IPS-18c (cell line): ENCODE results near the gene RXRB.

ENCODE experiments used
- H3K4me3 ChIP-seq: 2 replicates; pipeline ENCODE4 v1.7.0; 2013; ENCODE audit warnings: low read depth, mild to moderate bottlenecking, low read length, moderate library complexity; ENCODE audit not compliant: insufficient read depth
- H3K9me3 ChIP-seq: one replicate; pipeline ENCODE4 v1.6.1; 2013; ENCODE audit warnings: mild to moderate bottlenecking, low read length, moderate library complexity; ENCODE audit not compliant: control insufficient read depth, insufficient read depth

Gene RXRB

DNA sequence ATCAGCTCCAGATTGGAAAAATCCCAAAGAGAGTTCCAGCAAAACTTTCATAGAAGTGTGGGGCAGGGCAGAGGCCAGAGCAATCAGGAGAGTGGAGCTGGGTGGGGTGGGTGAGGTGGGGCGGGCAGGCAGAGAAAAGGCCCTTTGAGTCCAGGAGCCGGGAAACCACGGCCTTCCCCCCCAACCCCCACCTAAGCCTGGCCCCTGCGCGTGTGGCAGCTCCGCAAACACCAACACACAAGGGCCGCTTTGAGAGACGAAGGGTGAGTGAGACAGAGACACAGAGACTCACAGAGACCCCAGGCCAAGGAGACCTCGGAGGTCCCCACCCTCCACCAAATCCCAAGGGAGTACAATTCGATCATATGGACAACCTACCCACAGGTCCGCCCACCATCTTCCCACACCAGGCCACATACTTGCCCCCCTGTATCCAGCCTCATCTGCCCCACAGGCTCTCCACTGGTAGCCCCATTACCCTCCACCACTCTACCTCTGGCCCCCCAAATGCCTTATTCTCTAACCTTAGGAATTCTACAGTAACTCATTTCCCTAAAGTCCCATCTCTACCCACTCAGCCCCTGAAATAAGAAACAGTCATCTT is 9.9 kb downstream of the RXRB start:
- no peaks in the 10 kb centered on the region for H3K9me3 ChIP-seq
- no peak overlapping the region for H3K4me3 ChIP-seq

DNA sequence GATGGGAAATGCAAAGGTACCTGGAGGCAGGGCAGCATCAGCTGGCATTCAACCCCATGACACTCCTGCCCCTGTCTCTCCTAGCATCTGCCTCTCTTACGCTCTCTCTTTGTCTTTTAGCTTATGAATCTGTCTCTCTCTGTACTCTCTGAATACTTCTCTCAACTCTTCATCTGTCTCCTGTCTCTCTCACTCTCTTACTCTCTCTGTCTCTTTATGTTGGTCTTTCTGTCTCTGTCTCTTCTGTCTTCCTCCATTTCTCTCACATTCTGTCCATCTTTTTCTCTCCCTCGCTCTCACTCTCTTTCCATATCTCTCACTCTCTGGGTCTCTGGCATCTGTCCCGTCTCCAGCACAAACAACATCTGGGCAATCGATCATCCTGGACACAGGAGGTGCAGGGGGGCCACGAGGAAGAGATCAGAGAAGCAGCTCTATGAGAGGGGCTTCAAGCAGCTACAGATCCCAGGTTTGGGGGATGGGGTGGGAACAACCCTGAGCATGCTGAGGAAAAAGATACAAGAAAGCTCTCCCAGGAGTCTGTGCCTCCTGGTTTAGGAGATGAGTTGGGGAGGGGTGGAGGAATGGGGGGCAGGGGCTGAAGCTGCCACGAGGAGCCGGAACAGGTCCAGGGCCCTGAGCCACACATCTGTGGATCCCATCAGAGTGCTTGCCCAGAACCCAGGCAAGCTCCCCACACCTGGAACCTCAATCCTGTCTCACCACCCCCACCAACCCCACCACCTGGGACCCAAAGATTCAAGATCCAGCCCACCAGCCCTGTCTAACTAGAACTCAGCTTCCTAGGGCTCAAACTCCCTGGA is 10.6 kb downstream of the RXRB start:
- H3K9me3 ChIP-seq: no peaks in the 10 kb centered on the region
- H3K4me3 ChIP-seq: no peak overlapping the region

DNA sequence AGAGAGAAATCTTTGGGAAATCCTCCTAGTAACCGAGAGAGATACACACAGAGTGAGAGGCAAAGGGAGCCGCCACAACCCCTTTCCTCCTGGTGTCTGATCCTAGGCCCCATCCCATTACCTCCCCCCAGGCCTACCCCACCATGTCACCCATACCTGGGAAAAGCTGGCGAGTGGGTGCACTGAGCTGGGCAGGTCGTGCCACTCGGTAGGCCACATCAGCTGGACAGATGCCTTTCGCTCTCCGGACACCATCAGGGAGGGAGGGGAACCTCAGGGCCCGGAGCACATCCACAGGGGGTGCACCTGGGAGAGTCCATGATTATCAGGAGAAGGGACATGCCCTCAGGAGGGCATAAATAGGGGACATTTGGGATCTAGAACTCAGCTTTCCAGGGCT is 11.3 kb downstream of the RXRB start:
- Histone ChIP-seq H3K4me3 (no peak overlapping the region), H3K9me3 (no peaks in the 10 kb centered on the region)

DNA sequence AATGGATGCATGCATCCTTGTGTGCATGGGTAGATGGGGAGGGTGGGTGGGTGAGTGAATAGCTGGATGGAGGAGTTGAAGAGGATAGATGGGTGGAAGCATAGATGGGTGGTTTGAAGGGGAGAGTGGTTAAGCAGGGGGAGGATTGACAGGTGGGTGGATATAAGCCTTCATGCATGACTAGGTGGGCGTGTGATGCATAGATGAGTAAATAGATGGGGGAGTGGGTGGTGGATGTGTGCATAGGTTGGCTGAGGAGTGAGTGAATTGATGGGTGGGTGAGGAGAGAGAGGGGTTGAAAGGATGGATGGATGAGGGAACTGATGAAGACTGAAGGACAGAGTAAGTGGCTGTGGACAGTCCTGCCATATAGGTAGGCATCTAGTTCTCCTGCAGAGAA is 12.7 kb downstream of the RXRB start:
- H3K9me3 ChIP-seq: no peaks in the 10 kb centered on the region

DNA sequence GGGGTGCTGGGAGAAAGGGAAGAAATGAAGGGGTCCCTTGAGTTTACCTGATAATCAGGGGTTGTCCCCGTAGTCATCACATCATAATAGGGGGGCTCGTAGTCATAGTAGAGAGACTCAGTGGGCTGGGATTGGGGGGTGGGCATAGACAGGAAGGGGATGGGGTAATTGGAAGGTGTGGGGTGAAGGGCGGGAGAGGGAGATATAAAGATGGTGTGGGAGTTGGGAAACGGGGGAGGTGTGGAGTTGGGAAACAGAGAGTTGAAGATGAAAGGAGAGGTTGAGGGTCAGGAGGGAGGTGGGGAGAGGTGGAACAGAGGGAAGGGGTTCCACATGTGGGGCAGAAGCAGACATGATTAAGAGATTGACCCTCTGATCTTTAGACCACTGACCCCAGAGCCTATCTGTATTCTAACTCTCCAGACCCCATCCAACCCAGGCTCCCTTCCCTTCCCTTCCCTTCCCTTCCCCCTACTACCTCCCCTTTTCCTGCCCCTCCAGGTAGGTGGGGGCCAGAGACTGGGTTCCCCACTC is 14.7 kb downstream of the RXRB start:
- Histone ChIP-seq H3K4me3 (no peak overlapping the region), H3K9me3 (no peaks in the 10 kb centered on the region)

More for the DNA sequence above, 12.7 kb downstream of the RXRB start:
- no peak overlapping the region for H3K4me3 ChIP-seq

DNA sequence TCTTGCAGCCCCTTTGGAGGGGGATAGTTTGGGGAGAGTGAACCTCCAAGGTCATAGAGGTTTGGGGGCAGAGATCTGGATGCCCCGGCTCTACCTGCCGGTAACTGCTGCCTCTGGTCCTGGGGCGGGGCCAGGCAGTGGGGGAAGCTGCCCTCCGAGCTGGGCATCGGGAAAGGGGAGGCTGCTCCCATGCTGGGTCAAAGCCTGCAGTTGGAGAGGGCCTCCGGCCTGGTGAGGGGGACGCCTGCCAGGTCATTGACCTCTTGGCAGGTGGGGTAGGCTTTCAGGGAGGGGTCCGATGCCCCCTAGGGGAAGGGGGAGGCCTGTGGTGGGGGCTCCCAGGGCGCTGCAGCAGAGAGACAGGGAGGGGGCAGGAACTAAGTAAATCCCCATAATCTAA is 15.3 kb downstream of the RXRB start:
- Histone ChIP-seq H3K4me3 (no peak overlapping the region), H3K9me3 (no peaks in the 10 kb centered on the region)

DNA sequence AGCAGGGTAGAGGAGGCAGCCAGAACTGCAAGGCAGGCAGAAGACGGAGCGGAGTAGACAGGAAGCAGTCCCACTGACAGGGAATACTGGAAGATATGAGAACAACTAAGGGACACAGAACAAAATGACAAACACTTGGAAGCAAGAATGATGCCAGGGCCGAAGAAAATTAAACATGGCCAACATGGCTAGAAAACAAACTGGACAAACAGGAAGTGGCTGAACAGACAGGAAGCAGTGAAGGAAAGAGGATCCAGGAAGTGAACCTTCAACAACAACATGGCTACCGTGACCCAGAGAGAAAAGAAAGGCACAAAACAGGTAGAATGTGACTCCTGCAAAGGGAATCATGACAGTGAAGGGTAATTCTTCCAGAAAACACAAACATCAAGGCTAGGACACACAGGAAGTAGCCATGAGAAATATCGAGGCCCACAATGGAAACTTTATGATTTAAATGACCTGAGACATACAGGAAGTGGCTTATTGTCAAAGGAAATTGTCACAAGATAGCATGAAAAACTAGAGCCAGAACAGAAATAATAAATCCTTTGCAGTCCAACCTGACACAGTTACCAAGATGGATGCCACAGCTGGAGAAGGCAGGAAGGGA is 17.3 kb downstream of the RXRB start:
- Histone ChIP-seq H3K4me3 (no peak overlapping the region), H3K9me3 (no peaks in the 10 kb centered on the region)

DNA sequence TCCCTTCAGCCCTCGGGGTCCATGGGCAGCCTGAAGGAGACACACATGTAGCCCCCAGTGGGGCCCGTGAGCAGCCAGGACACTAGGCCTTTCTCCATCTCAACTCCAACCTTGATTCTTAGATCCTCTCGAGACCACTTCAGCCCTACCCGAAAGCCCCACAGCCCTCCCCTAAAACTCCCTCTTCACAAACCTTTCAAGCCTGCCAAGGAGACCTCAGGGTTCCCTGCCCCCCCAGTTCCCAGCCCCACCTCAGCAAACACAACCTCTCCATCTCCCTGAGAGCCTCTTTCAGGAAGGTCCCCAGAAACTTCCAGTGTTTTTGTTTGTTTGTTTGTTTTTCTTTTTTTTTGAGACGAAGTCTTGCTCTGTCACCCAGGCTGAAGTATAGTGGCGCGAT is 19.3 kb downstream of the RXRB start:
- H3K9me3 ChIP-seq: no peaks in the 10 kb centered on the region
- no peak overlapping the region for H3K4me3 ChIP-seq

DNA sequence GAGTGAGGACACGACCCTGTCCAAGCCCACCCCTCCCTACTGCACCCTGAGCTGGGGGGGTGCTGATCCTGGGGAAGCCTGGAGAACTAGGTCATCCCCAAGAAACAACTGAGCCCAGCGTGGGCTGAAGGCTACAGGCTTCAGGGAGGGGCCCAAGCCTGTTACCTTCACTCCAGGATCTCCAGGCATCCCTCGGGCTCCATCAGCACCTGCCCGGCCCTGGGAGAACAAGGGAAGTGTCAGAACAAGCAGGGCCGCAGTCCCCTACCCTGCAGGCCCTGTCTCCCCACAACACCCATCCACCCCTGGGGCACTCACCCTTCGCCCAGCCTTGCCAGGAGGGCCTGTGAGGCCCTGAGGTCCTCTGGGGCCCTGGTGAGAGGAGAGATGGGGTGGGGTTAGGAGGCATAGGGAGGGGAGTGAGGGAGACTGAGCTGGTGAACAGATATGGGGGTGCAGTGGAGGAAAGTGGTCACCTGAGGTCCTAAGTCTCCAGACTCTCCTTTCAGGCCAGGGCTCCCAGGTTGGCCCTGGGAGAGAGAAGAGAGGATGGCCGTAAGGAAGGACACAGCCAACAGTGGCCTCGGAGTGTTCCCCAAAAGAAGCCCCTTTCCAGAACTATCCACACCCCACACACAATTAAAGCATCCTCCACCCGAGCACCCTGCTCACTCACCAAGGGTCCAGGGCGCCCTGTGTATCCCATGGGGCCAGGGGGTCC is 21.6 kb downstream of the RXRB start:
- no peaks in the 10 kb centered on the region for H3K9me3 ChIP-seq
- H3K4me3 ChIP-seq: no peak overlapping the region

DNA sequence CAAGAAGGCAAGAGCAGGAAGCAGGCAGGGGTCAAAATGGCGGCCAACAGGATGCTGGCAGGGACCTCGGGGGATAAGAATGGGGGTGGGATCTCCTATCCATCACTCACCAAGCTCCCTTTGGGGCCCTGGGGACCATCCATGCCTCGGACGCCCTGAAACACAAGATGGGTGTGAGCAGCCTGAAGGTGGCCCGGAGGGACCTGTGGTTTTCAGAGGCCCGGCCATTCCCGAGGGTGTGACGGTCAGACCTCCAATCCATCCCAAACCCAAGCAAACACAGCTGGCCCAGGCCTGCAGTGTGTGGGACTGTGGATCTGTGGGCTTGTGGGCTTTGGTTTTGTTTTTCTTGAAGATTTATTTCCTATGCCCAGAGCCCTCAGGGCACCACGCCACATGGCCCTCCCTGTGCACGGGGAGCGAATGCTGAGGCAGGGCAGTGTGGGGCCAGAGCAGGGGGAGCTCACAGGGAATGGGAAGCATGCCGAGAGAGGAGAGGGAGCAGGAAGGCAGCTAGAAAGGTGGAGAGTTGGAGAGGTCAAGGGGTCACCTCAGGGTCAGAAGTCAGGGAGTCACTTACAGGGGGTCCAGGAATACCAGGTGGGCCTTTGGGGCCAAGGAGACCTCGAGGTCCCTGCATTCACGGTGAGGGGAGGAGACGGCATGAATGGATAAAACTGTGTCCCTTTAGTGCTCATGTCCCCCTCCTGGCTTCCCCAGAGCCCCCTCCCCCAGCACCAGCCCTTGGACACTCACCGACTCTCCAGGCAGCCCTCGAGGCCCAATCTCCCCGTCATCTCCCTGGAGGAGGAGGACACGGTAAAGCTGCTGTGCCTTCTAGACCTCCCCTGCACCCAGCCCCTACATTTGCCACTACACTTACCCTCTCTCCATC is 22.7 kb downstream of the RXRB start:
- Histone ChIP-seq H3K9me3 (no peaks in the 10 kb centered on the region), H3K4me3 (no peak overlapping the region)

DNA sequence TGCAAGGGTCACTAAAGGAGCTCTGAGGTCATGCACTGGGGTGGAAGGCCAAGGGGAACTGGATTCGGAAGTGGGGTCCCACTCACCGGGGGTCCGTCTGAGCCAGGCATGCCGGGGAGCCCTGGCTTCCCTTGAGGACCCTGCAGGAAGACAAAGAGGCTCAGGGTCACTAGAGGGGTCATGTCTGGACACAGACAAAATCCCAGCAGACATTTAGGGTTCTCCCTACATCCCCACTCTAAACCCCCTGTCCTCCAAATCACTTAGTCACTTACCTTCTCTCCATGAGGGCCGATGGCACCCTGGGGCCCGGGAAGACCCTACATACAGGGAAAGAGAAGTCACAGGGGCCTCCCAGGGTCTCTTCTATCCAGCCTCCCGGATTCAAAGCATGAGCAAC is 23.6 kb downstream of the RXRB start:
- H3K9me3 ChIP-seq: no peaks in the 10 kb centered on the region

DNA sequence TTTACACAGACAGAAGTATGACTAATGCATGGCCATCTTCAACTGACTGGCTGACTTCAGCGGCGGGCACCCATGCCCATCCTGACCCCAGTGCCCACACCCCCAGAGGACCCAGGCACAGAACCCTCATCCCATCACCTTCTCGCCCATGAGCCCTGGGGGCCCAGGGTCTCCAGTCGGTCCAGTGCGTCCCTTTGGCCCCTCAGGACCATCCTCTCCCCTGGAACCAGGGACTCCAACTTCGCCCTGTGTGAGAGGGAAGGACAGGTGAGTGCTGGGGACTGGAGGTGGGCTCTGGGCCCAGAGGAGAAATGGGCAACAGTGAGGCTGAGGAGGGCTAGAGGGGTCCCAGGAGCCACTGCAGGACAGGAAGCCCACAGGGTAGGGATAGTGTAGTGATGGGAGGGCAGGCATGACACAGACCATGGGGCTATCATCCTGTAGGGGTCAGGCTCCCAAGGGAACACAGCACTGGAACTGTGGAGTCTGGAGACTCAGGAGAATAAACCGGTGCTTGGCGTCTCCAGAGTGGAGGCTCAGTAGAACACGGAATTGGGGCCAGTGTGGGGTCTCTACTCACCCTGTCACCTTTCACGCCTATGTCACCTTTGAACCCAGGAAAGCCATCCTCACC is 24.9 kb downstream of the RXRB start:
- Histone ChIP-seq H3K4me3 (no peak overlapping the region), H3K9me3 (no peaks in the 10 kb centered on the region)

More for the DNA sequence above, 23.6 kb downstream of the RXRB start:
- H3K4me3 ChIP-seq: no peak overlapping the region

DNA sequence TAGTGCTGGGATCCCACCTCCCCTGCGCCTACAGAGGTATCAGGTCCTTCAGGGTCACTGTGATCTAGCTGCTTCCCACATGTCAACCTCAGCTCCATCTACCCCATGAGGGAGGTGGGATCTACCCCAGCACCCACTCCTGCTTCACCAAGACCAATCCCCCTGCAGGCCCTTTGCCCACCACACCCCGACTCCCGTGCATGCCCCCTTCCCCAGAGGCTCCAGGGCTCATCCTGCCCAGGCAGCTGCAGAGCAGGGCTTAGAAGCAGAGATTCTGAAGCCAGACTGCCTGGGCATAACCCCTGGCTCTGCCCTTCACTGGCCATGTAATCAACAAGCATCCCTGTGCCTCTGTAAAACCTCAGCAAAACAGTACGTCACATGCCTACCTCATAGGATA is 25.7 kb downstream of the RXRB start:
- Histone ChIP-seq H3K9me3 (no peaks in the 10 kb centered on the region), H3K4me3 (no peak overlapping the region)

DNA sequence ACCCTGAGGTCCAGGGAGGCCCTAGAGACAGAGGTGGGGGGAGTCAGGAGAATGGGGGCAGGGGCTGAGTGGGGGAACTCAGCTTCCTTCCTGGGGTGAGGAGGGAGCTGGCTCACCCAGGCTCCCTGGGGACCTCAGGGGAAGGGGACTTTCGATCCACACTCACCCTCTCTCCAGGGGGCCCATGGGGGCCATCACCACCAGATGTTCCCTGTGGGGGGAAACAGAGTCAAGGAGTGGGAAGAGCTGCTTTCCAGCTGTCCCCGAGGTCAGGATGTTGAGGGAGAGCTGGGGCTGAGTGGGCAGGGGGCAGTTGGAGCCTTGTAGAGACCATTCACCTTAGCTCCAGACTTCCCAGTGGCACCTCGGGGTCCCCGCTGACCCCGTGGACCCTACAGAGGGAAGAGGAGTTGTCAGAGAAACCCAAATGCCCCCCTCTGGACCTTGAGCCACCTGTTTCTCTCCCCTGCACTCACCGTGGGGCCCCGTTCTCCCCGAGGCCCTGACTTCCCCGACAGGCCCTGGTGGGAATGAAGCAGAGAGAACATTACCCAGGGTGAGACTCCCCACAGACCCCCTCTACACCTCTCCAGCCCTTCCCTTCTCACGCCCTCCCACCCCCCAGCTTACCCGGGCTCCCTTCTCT is 26.8 kb downstream of the RXRB start:
- H3K9me3 ChIP-seq: no peaks in the 10 kb centered on the region
- no peak overlapping the region for H3K4me3 ChIP-seq

DNA sequence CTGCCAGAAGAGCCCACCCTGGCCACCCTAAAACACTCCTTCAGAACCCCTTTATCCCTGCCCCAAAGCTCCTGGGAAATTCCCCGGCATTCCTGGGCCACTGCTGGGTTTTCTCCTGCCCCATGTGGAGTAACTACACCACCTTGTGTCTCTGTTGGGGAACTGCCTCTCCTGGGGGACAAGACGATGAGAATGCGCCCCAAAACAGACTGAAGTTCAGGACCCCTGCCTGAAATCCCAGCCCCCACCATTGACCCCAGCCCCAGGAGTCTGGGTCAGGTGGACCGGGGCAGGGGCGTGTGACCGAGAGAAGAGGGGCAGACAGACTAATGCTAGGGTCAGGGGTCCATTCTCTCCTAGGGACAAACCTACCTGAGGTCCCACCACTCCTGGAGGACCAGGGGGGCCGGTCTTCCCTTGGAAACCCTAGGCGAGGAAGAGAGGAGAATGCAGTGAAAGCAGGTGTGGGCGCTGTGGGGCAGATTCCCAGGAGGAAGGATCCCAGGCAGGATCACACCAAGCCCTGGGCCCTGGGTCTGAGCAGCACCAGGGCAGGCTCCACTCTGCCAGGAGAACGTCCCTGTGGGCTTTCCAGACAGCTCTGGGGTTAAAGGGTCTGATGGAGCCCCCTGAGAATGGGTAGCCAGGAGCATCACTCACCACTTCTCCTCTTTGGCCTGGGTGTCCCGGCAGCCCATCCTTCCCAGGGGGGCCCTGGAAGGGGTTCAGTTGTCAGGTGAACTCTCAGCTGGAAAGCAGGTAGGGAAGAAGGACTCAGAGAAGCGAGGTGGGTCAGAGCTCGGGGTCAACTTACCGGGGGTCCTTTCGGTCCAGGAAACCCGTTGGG is 27.6 kb downstream of the RXRB start:
- Histone ChIP-seq H3K9me3 (no peaks in the 10 kb centered on the region), H3K4me3 (no peak overlapping the region)
